ENCODE results near the gene GOLIM4. TPM values are rescaled to one million over a fixed set of nuclear protein-coding genes. Genes with fewer than 3 reads are reported as not detected.
A peak's percentile ranks its signal among the peaks of the same experiment; 100 is the strongest.
"Not testable (repeated sequence)": the region's sequence is repeated elsewhere in the genome, so short reads cannot be mapped to it uniquely, and the experiment has no call there.

Gene GOLIM4
- total RNA-seq: 1 to 10 TPM in 3 of 5 experiments, under 1 TPM in 2; 0.43 to 5.5 (median 1.0) TPM
- not detected for polyA plus RNA-seq
- not detected for total RNA-seq

DNA sequence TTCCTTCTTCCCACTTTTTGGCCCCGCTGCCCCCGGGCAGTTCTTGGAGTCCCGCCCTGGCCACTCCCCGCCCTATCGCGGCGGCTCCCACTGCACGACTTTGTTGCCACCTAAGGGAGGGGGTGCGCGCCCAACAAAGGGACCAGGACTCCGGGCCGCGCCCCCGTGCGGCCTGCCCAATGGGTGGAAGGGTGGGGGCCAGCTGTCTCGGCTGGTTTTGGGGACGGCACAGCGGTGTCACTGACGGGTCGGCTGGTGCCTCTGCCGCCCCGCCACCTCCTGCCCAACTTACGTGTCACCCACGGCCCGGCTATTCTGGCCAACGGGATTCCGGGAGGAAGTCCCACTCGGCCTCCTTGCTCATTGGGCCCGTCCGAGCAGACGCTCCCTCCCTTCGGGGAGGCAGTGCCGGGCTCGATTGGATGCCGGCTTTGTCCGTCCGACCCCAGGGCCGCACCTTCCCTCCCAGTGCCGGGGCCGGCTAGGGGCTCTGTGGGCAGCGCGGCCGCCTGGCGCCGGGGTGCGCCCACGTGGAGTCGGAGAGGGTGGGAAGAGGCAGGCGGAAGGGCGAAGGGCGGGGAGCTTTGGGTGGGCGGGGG, at the start of gene GOLIM4:
TSS of gene GOLIM4 (minus strand) at position 314 of the 599 bp plus-strand sequence. CDS start 639 bp downstream, outside the sequence.
- peak within 1 kb of the TSS; percentile 72 to 96 (median 86) for H3K4me3 Mint-ChIP-seq

DNA sequence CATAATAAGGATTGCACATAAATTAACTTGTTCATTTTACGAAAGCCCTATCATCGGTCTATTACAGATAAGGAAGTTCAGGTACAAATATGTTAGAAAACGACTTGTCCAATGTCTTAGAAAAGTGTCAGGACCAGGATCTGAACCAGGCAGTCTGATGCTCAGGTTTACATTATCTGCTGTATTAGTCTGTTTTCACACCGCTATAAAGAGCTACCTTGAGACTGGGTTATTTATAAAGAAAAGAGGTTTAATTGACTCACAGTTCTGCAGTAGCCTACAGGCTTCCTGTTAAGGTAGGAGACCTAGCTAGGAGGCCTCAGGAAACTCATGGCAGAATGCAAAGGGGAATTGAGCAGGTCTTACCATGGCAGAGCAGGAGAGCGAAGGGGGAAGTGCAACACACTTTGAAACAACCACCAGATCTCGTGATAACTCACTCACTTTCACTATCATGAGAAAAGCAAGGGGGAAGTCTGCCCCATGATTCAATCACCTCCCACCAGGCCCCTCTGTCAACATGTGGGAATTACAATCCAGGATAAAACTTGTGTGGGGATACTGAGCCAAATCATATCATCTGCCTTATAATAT, 45.8 kb upstream of the GOLIM4 start:
- ATAC-seq: peak; percentile 34
- POLR2A ChIA-PET: no interaction called here

More for the DNA sequence above, at the start of gene GOLIM4:
- peak within 1 kb of the TSS in 2 of 9 donors; percentile 51 to 83 for H3K27ac Mint-ChIP-seq
- Histone ChIP-seq H3K27me3 (ENCODE audit: control insufficient read depth in 2 of 2, insufficient read depth in 2 of 2, low read length in 2 of 2) (no peaks in the 10 kb centered on the region), H3K27ac (ENCODE audit: low read depth, low read length) (peak within 1 kb of the TSS; percentile 14), H3K36me3 (ENCODE audit: control insufficient read depth in 2 of 3, insufficient read depth in 3 of 3, low read length in 3 of 3) (no peaks in the 10 kb centered on the region), H3K9me3 (ENCODE audit: control insufficient read depth in 2 of 3, low read length in 3 of 3) (no peaks in the 10 kb centered on the region), H3K4me3 (ENCODE audit: low read length) (peak within 1 kb of the TSS; percentile 37), H3K4me1 (ENCODE audit: control insufficient read depth in 2 of 2, insufficient read depth in 2 of 2, low read length in 2 of 2) (no peaks in the 10 kb centered on the region)
- intact Hi-C loops (cut with micrococcal nuclease): loop anchor here in 1 of 2 donors (1.0 to 10.0 kb wide), 4 partner anchors 33 to 361 kb away; partner anchors contain the start of genes PDCD10 and SERPINI1
- H3K27me3 Mint-ChIP-seq: peaks cover 47 to 60% (median 51%) of the 10 kb centered on the region in 5 donors
- ChIA-PET POLR2A (no interaction called here), CTCF (interaction anchor here (0.6 kb wide), 1 partner anchor 592 kb away, joined by 3 read pairs; no protein-coding TSS in a partner anchor)
- peaks cover 0 to 4% (median 0%) of the 10 kb centered on the region in 5 donors for H3K36me3 Mint-ChIP-seq
- peaks cover 0 to 1% (median 0%) of the 10 kb centered on the region in 11 donors for H3K9me3 Mint-ChIP-seq
- ATAC-seq (peak; percentile 86), DNase-seq (peak in 4 of 9 donors; percentile 2 to 77 (median 22))
- H3K4me1 Mint-ChIP-seq: peaks cover 4 to 15% (median 12%) of the 10 kb centered on the region in 7 donors

GRCh38 chr3:168139947-168140346, 44.2 kb upstream of the GOLIM4 start:
- no peak overlapping the region for H3K4me3 Mint-ChIP-seq
- Histone ChIP-seq H3K9me3 (ENCODE audit: control insufficient read depth in 2 of 3, low read length in 3 of 3) (no peaks in the 10 kb centered on the region), H3K27me3 (ENCODE audit: control insufficient read depth in 2 of 2, insufficient read depth in 2 of 2, low read length in 2 of 2) (no peaks in the 10 kb centered on the region), H3K36me3 (ENCODE audit: control insufficient read depth in 2 of 3, insufficient read depth in 3 of 3, low read length in 3 of 3) (no peaks in the 10 kb centered on the region), H3K4me1 (ENCODE audit: control insufficient read depth in 2 of 2, insufficient read depth in 2 of 2, low read length in 2 of 2) (no peaks in the 10 kb centered on the region), H3K4me3 (ENCODE audit: low read length) (no peak overlapping the region), H3K27ac (ENCODE audit: low read depth, low read length) (no peak overlapping the region)
- no peaks in the 10 kb centered on the region for H3K27me3 Mint-ChIP-seq
- ATAC-seq: no peak
- POLR2A ChIA-PET: no interaction called here
- DNase-seq: no peak
- peaks cover 0 to 2% (median 0%) of the 10 kb centered on the region in 11 donors for H3K9me3 Mint-ChIP-seq
- no peaks in the 10 kb centered on the region for H3K4me1 Mint-ChIP-seq
- H3K27ac Mint-ChIP-seq: no peak overlapping the region
- CTCF ChIA-PET: no interaction called here
- no peaks in the 10 kb centered on the region for H3K36me3 Mint-ChIP-seq
- intact Hi-C loops (cut with micrococcal nuclease): no loop called here

More for the DNA sequence above, 45.8 kb upstream of the GOLIM4 start:
- H3K36me3 Mint-ChIP-seq: no peaks in the 10 kb centered on the region
- intact Hi-C loops (cut with micrococcal nuclease): no loop called here
- H3K4me1 ChIP-seq (ENCODE audit: control insufficient read depth in 2 of 2, insufficient read depth in 2 of 2, low read length in 2 of 2): no peaks in the 10 kb centered on the region
- no peaks in the 10 kb centered on the region for H3K27me3 ChIP-seq (ENCODE audit: control insufficient read depth in 2 of 2, insufficient read depth in 2 of 2, low read length in 2 of 2)
- no peaks in the 10 kb centered on the region for H3K9me3 ChIP-seq (ENCODE audit: control insufficient read depth in 2 of 3, low read length in 3 of 3)
- H3K27ac Mint-ChIP-seq: no peak overlapping the region
- H3K4me3 ChIP-seq (ENCODE audit: low read length): no peak overlapping the region
- CTCF ChIA-PET: no interaction called here
- no peak overlapping the region for H3K27ac ChIP-seq (ENCODE audit: low read depth, low read length)
- no peak for DNase-seq
- no peaks in the 10 kb centered on the region for H3K4me1 Mint-ChIP-seq
- no peak overlapping the region for H3K4me3 Mint-ChIP-seq
- H3K27me3 Mint-ChIP-seq: no peaks in the 10 kb centered on the region
- H3K9me3 Mint-ChIP-seq: peaks cover 0 to 2% (median 0%) of the 10 kb centered on the region in 11 donors
- H3K36me3 ChIP-seq (ENCODE audit: control insufficient read depth in 2 of 3, insufficient read depth in 3 of 3, low read length in 3 of 3): no peaks in the 10 kb centered on the region

DNA sequence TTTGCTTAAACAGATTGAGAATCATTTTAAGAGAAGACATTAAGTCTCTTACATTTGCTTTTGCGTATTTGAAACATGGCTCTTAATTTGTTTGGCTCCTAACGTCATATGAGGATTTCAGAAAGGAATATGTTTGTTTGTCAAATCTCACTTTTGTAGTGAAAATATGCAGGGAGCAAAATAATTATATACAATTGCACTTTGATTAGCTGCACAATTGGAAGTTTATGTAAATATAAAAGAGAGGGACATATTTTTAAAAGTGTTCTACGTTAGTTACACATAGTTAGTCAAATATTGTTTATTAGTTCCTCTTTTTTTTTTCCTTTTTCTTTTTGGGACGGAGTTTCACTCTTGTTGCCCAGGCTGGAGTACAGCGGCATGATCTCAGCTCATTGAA, 42.7 kb upstream of the GOLIM4 start:
- H3K9me3 ChIP-seq (ENCODE audit: control insufficient read depth in 2 of 3, low read length in 3 of 3): no peaks in the 10 kb centered on the region
- no peak overlapping the region for H3K4me3 ChIP-seq (ENCODE audit: low read length)
- ATAC-seq: no peak
- DNase-seq: no peak
- CTCF ChIA-PET: no interaction called here
- H3K4me1 Mint-ChIP-seq: no peaks in the 10 kb centered on the region
- H3K36me3 ChIP-seq (ENCODE audit: control insufficient read depth in 2 of 3, insufficient read depth in 3 of 3, low read length in 3 of 3): no peaks in the 10 kb centered on the region
- no peak overlapping the region for H3K4me3 Mint-ChIP-seq
- no peaks in the 10 kb centered on the region for H3K36me3 Mint-ChIP-seq
- H3K4me1 ChIP-seq (ENCODE audit: control insufficient read depth in 2 of 2, insufficient read depth in 2 of 2, low read length in 2 of 2): no peaks in the 10 kb centered on the region
- H3K27me3 Mint-ChIP-seq: no peaks in the 10 kb centered on the region
- no peaks in the 10 kb centered on the region for H3K9me3 Mint-ChIP-seq
- no peaks in the 10 kb centered on the region for H3K27me3 ChIP-seq (ENCODE audit: control insufficient read depth in 2 of 2, insufficient read depth in 2 of 2, low read length in 2 of 2)
- no peak overlapping the region for H3K27ac Mint-ChIP-seq
- intact Hi-C loops (cut with micrococcal nuclease): no loop called here
- no peak overlapping the region for H3K27ac ChIP-seq (ENCODE audit: low read depth, low read length)
- POLR2A ChIA-PET: no interaction called here

DNA sequence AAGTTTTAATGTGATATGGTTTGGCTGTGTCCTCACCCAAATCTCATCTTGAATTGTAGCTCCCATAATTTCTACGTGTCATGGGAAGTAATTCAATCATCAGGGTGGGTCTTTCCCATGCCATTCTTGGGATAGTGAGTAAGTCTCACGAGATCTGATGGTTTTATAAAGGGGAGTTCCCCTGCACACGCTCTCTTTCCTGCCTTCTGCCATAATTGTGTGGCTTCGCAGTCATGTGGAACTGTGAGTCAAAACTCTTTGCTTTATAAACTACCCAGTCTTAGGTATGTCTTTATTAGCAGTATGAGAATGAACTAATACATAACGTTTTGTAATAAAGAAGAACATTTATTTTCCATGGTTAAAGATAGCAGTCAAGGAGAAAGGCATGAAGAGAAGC, 39.2 kb upstream of the GOLIM4 start:
- ATAC-seq (no peak), DNase-seq (no peak)
- Mint-ChIP-seq H3K4me1 (no peaks in the 10 kb centered on the region), H3K27me3 (no peaks in the 10 kb centered on the region), H3K36me3 (no peaks in the 10 kb centered on the region), H3K27ac (no peak overlapping the region), H3K4me3 (no peak overlapping the region), H3K9me3 (peaks cover 0 to 3% (median 0%) of the 10 kb centered on the region in 11 donors)
- Histone ChIP-seq H3K9me3 (ENCODE audit: control insufficient read depth in 2 of 3, low read length in 3 of 3) (no peaks in the 10 kb centered on the region), H3K4me1 (ENCODE audit: control insufficient read depth in 2 of 2, insufficient read depth in 2 of 2, low read length in 2 of 2) (no peaks in the 10 kb centered on the region), H3K4me3 (ENCODE audit: low read length) (no peak overlapping the region), H3K27ac (ENCODE audit: low read depth, low read length) (no peak overlapping the region), H3K27me3 (ENCODE audit: control insufficient read depth in 2 of 2, insufficient read depth in 2 of 2, low read length in 2 of 2) (no peaks in the 10 kb centered on the region), H3K36me3 (ENCODE audit: control insufficient read depth in 2 of 3, insufficient read depth in 3 of 3, low read length in 3 of 3) (no peaks in the 10 kb centered on the region)
- intact Hi-C loops (cut with micrococcal nuclease): no loop called here
- ChIA-PET POLR2A (no interaction called here), CTCF (no interaction called here)

DNA sequence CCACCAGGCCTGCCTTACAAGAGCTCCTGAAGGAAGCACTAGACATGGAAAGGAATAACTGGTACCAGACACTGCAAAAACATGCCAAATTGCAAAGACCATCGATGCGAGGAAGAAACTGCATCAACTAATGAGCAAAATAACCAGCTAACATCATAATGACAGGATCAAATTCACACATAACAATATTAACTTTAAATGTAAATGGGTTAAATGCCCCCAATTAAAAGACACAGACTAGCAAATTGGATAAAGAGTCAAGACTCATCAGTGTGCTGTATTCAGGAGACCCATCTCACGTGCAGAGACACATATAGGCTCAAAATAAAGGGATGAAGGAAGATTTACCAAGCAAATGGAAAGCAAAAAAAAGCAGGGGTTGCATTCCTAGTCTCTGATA, 34.5 kb upstream of the GOLIM4 start:
- H3K4me1 Mint-ChIP-seq; H3K9me3 ChIP-seq (ENCODE audit: control insufficient read depth in 2 of 3, low read length in 3 of 3); POLR2A ChIA-PET; H3K27ac ChIP-seq (ENCODE audit: low read depth, low read length); H3K4me3 Mint-ChIP-seq; H3K27me3 Mint-ChIP-seq; CTCF ChIA-PET; H3K36me3 Mint-ChIP-seq; H3K4me3 ChIP-seq (ENCODE audit: low read length); intact Hi-C loops (cut with micrococcal nuclease); ATAC-seq; H3K36me3 ChIP-seq (ENCODE audit: control insufficient read depth in 2 of 3, insufficient read depth in 3 of 3, low read length in 3 of 3); H3K27ac Mint-ChIP-seq; H3K4me1 ChIP-seq (ENCODE audit: control insufficient read depth in 2 of 2, insufficient read depth in 2 of 2, low read length in 2 of 2); H3K27me3 ChIP-seq (ENCODE audit: control insufficient read depth in 2 of 2, insufficient read depth in 2 of 2, low read length in 2 of 2); DNase-seq: not testable (repeated sequence)
- peaks cover 0 to 36% (median 7%) of the 10 kb centered on the region in 11 donors for H3K9me3 Mint-ChIP-seq

GRCh38 chr3:168128463-168128862, 32.7 kb upstream of the GOLIM4 start:
- H3K36me3 ChIP-seq (ENCODE audit: control insufficient read depth in 2 of 3, insufficient read depth in 3 of 3, low read length in 3 of 3); H3K36me3 Mint-ChIP-seq; H3K4me3 Mint-ChIP-seq; DNase-seq; intact Hi-C loops (cut with micrococcal nuclease); H3K4me3 ChIP-seq (ENCODE audit: low read length); ATAC-seq; CTCF ChIA-PET; H3K9me3 ChIP-seq (ENCODE audit: control insufficient read depth in 2 of 3, low read length in 3 of 3); H3K4me1 Mint-ChIP-seq; H3K4me1 ChIP-seq (ENCODE audit: control insufficient read depth in 2 of 2, insufficient read depth in 2 of 2, low read length in 2 of 2); POLR2A ChIA-PET; H3K27ac ChIP-seq (ENCODE audit: low read depth, low read length); H3K27ac Mint-ChIP-seq; H3K27me3 ChIP-seq (ENCODE audit: control insufficient read depth in 2 of 2, insufficient read depth in 2 of 2, low read length in 2 of 2): not testable (repeated sequence)
- Mint-ChIP-seq H3K9me3 (peaks cover 0 to 36% (median 7%) of the 10 kb centered on the region in 11 donors), H3K27me3 (peaks cover 0 to 11% (median 0%) of the 10 kb centered on the region in 5 donors)

All from naive thymus-derived CD4-positive, alpha-beta T cell (primary cell).